Activated CD4-positive, alpha-beta T cell treated with anti-CD3 and anti-CD28 coated beads, Interleukin-10, Interleukin-2, amounts not matched to agents 100 ng/mL and 50 ng/mL, durations not matched to agents 16 hours and 8 hours (primary cell): ENCODE data around the gene LPCAT2.
A peak's percentile ranks its signal among the peaks of the same experiment; 100 is the strongest.

Experiments used
- DNase-seq: peaks from one replicate; pipeline ENCODE4 v3.0.0-alpha.2; 2020

LPCAT2 gene

GRCh38 chr16:55480228-55480655 is 28.6 kb upstream of the LPCAT2 start:
- DNase-seq: no peak

- DNase-seq: no peak
Measured at GRCh38 chr16:55481023-55481422, 27.8 kb upstream of the LPCAT2 start.

GRCh38 chr16:55482056-55482455 is 26.8 kb upstream of the LPCAT2 start:
- no peak for DNase-seq

- no peak for DNase-seq
Measured at GRCh38 chr16:55487048-55487803, 21.6 kb upstream of the LPCAT2 start.

- DNase-seq: no peak
Measured at GRCh38 chr16:55488306-55488705, 20.6 kb upstream of the LPCAT2 start.

GRCh38 chr16:55489119-55489955 is 19.5 kb upstream of the LPCAT2 start:
- no peak for DNase-seq

GRCh38 chr16:55489956-55490265 is 19.0 kb upstream of the LPCAT2 start:
- DNase-seq: no peak

GRCh38 chr16:55490301-55490700 is 18.6 kb upstream of the LPCAT2 start:
- no peak for DNase-seq

- no peak for DNase-seq
Measured at GRCh38 chr16:55491691-55492090, 17.2 kb upstream of the LPCAT2 start.

GRCh38 chr16:55492756-55493380 is 16.0 kb upstream of the LPCAT2 start:
- no peak for DNase-seq

GRCh38 chr16:55494994-55495421 is 13.9 kb upstream of the LPCAT2 start:
- DNase-seq: no peak

GRCh38 chr16:55495616-55496289 is 13.1 kb upstream of the LPCAT2 start:
- DNase-seq: no peak

GRCh38 chr16:55496509-55497145 is 12.2 kb upstream of the LPCAT2 start:
- DNase-seq: no peak

- no peak for DNase-seq
Measured at GRCh38 chr16:55497558-55497957, 11.3 kb upstream of the LPCAT2 start.

- DNase-seq: no peak
Measured at GRCh38 chr16:55498101-55498500, 10.8 kb upstream of the LPCAT2 start.

GRCh38 chr16:55499281-55499680 is 9.6 kb upstream of the LPCAT2 start:
- no peak for DNase-seq

GRCh38 chr16:55499951-55500529 is 8.8 kb upstream of the LPCAT2 start:
- peak; percentile 74 for DNase-seq

GRCh38 chr16:55500530-55501011 is 8.3 kb upstream of the LPCAT2 start:
- peak; percentile 13 for DNase-seq

GRCh38 chr16:55501549-55502322 is 7.1 kb upstream of the LPCAT2 start:
- no peak for DNase-seq

GRCh38 chr16:55502801-55503366 is 6.0 kb upstream of the LPCAT2 start:
- DNase-seq: no peak
